SK-N-SH (cell line): Measurements from ENCODE around the gene SPON1. TPM values are rescaled to one million over a fixed set of nuclear protein-coding genes. Genes with fewer than 3 reads are reported as not detected.
"Not testable (repeated sequence)": the region's sequence is repeated elsewhere in the genome, so short reads cannot be mapped to it uniquely, and the experiment has no call there.

Source experiments
- CTCF ChIA-PET: fragments of 300-600, 350-600 bp; formaldehyde crosslinking; extraction: SDS; loops from one replicate; lab custom pipeline; 2021; lab: Yijun Ruan, JAX
- POLR2A ChIA-PET: fragments of 350-600 bp; sonication (Branson Sonifier 250); formaldehyde crosslinking; extraction: SDS; loops from one replicate; lab custom pipeline; 2020; ENCODE audit warnings: antibody characterized with exemption, inconsistent platforms; lab: Yijun Ruan, JAX
- DNase-seq: peaks from one replicate; pipeline ENCODE4 v3.0.0; 2012
- H2AFZ ChIP-seq: fragments of 200-600 bp; sonication (generic); 2 replicates; pipeline ENCODE4 v1.8.1; 2016; ENCODE audit warnings: antibody characterized with exemption, mild to moderate bottlenecking, low read depth
- H3F3A ChIP-seq: fragments of 200-600 bp; sonication (generic); replicated peaks from 2 replicates; pipeline ENCODE3; 2016; ENCODE audit warnings: antibody characterized with exemption, mild to moderate bottlenecking; ENCODE audit not compliant: insufficient read depth
- H3K27ac ChIP-seq, 2 experiments: fragments of 200-500 bp in 1 of 2; fragments of 200-600 bp in 1 of 2; sonication (Bioruptor generic) in 1 of 2; sonication (generic), shearing (Covaris generic) in 1 of 2; 2 replicates each; pipeline versions ENCODE4 v1.5.1 to v1.6.1; 2014 to 2016; ENCODE audit warnings: low read depth in 2 of 2, inconsistent platforms in 1 of 2, low read length in 1 of 2, mild to moderate bottlenecking in 1 of 2, mixed read lengths in 1 of 2
- H3K27me3 ChIP-seq: fragments of 200-600 bp; sonication (generic), shearing (Covaris generic); 2 replicates; pipeline ENCODE4 v1.6.1; 2016; ENCODE audit warnings: mixed run types; ENCODE audit not compliant: insufficient read depth
- H3K36me3 ChIP-seq, 2 experiments: fragments of 200-500 bp in 1 of 2; fragments of 200-600 bp in 1 of 2; sonication (Bioruptor generic) in 1 of 2; sonication (generic) in 1 of 2; replicated peaks in 1 of 2; 2 replicates each; pipeline versions ENCODE3 to v1.5.1; 2014 to 2016; ENCODE audit warnings: low read length in 1 of 2, mild to moderate bottlenecking in 1 of 2; ENCODE audit not compliant: insufficient read depth in 2 of 2, control insufficient read depth in 1 of 2
- H3K4me1 ChIP-seq, 2 experiments: fragments of 200-500 bp in 1 of 2; fragments of 200-600 bp in 1 of 2; sonication (Bioruptor generic) in 1 of 2; sonication (generic), shearing (Covaris generic) in 1 of 2; 2 replicates each; pipeline versions ENCODE4 v1.5.1 to v1.6.1; 2014 to 2016; ENCODE audit warnings: low read depth in 1 of 2, low read length in 1 of 2, mixed run types in 1 of 2; ENCODE audit not compliant: insufficient read depth in 2 of 2, control insufficient read depth in 1 of 2
- H3K4me2 ChIP-seq: fragments of 200-600 bp; sonication (generic), shearing (Covaris generic); 2 replicates; pipeline ENCODE4 v1.6.1; 2017; ENCODE audit warnings: mixed run types
- H3K4me3 ChIP-seq, 2 experiments: fragments of 200-500 bp in 1 of 2; fragments of 200-600 bp in 1 of 2; sonication (Bioruptor generic) in 1 of 2; sonication (generic), shearing (Covaris generic) in 1 of 2; 2 replicates each; pipeline versions ENCODE4 v1.5.1 to v1.8.1; 2014 to 2016; ENCODE audit warnings: low read depth in 2 of 2, inconsistent platforms in 1 of 2, low read length in 1 of 2, mild to moderate bottlenecking in 1 of 2, mixed read lengths in 1 of 2, moderate library complexity in 1 of 2
- H3K79me2 ChIP-seq: fragments of 200-600 bp; sonication (generic); 2 replicates; pipeline ENCODE4 v1.8.1; 2017; ENCODE audit warnings: mild to moderate bottlenecking; ENCODE audit not compliant: insufficient read depth
- H3K9ac ChIP-seq: fragments of 200-600 bp; sonication (generic); 2 replicates; pipeline ENCODE4 v1.6.1; 2017; ENCODE audit warnings: mixed run types
- H3K9me2 ChIP-seq: fragments of 200-600 bp; sonication (generic); 2 replicates; pipeline ENCODE4 v1.6.1; 2017; ENCODE audit warnings: mixed run types
- H3K9me3 ChIP-seq: fragments of 200-600 bp; sonication (generic); 2 replicates; pipeline ENCODE4 v1.6.1; 2017; ENCODE audit warnings: mixed run types, mild to moderate bottlenecking, moderate library complexity
- H4K20me1 ChIP-seq: fragments of 200-600 bp; sonication (generic); 2 replicates; pipeline ENCODE4 v1.6.1; 2017; ENCODE audit warnings: mild to moderate bottlenecking, mixed run types; ENCODE audit not compliant: insufficient read depth
- FOXJ3 ChIP-seq: sonication (generic); formaldehyde crosslinking; IDR thresholded peaks from 2 replicates; pipeline ENCODE4 v1.5.1; 2020; ENCODE audit warnings: mild to moderate bottlenecking, missing genetic modification reagents
- FOXM1 ChIP-seq: IDR thresholded peaks from 2 replicates; pipeline ENCODE4 v1.4.0; 2012; ENCODE audit warnings: low read depth, mild to moderate bottlenecking
- SIN3A ChIP-seq: IDR thresholded peaks from 2 replicates; pipeline ENCODE4 v1.6.1; 2012; ENCODE audit warnings: low read depth, mild to moderate bottlenecking, low read length, moderate library complexity, borderline replicate concordance
- WGBS: methylation state at CpG from one replicate; pipeline ENCODE4 v1.1.6; 2017; ENCODE audit warnings: low lambda C conversion rate; 5-methylcytosine and 5-hydroxymethylcytosine counted together
- polyA plus RNA-seq, 3 experiments: library from polyadenylated mRNA; depleted of rRNA; stranded (reverse); fragments of >200 nt; gene quantifications; 2 replicates each; pipeline ENCODE4 v1.2.3, GENCODE V29; 2012
- TF ChIP-seq, protein P1 (sequence below): IDR thresholded peaks from 2 replicates; pipeline ENCODE4 v1.6.1; 2012; ENCODE audit warnings: mild to moderate bottlenecking, low read depth, low read length, moderate library complexity
- TF ChIP-seq, protein P2 (sequence below): fragments of 150-350 bp; IDR thresholded peaks from 2 replicates; pipeline ENCODE4 v1.6.1; 2016; ENCODE audit warnings: mild to moderate bottlenecking, low read depth, low read length

Gene SPON1
- polyA plus RNA-seq, 1 of the 3 experiments (the other 2 are of a cell fraction): not detected

DNA sequence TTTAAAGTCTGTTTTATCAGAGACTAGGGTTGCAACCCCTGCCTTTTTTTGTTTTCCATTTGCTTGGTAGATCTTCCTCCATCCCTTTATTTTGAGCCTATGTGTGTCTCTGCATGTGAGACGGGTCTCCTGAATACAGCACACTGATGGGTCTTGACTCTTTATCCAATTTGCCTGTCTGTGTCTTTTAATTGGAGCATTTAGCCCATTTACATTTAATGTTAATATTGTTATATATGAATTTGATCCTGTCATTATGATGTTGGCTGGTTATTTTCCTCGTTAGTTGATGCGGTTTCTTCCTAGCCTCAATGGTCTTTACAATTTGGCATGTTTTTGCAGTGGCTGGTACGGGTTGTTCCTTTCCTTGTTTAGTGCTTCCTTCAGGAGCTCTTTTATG is 25.4 kb upstream of the SPON1 start:
- H3K9me2 ChIP-seq, H3K27ac ChIP-seq, H3K4me1 ChIP-seq, H2AFZ ChIP-seq, H3F3A ChIP-seq, DNase-seq, H3K79me2 ChIP-seq, H4K20me1 ChIP-seq, H3K9me3 ChIP-seq, H3K4me2 ChIP-seq, H3K4me3 ChIP-seq, CTCF ChIA-PET, H3K9ac ChIP-seq, H3K36me3 ChIP-seq, H3K27me3 ChIP-seq, POLR2A ChIA-PET: not testable (repeated sequence)
- WGBS: 24% methylated on average over 4 of the region's 4 CpGs

DNA sequence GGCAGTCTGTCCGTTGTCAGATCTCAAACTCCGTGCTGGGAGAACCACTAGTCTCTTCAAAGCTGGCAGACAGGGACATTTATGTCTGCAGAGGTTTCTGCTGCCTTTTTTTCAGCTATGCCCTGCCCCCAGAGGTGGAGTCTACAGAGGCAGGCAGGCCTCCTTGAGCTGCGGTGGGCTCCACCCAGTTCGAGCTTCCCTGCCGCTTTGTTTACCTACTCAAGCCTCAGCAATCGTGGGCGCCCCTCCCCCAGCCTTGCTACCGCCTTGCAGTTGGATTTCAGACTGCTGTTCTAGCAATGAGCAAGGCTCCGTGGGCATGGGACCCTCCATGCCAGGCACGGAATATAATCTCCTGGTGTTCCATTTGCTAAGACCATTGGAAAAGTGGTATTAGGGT is 23.7 kb upstream of the SPON1 start:
- 35% methylated on average over 7 of the region's 10 CpGs for whole genome bisulfite sequencing
- H3F3A ChIP-seq: not testable (repeated sequence)

DNA sequence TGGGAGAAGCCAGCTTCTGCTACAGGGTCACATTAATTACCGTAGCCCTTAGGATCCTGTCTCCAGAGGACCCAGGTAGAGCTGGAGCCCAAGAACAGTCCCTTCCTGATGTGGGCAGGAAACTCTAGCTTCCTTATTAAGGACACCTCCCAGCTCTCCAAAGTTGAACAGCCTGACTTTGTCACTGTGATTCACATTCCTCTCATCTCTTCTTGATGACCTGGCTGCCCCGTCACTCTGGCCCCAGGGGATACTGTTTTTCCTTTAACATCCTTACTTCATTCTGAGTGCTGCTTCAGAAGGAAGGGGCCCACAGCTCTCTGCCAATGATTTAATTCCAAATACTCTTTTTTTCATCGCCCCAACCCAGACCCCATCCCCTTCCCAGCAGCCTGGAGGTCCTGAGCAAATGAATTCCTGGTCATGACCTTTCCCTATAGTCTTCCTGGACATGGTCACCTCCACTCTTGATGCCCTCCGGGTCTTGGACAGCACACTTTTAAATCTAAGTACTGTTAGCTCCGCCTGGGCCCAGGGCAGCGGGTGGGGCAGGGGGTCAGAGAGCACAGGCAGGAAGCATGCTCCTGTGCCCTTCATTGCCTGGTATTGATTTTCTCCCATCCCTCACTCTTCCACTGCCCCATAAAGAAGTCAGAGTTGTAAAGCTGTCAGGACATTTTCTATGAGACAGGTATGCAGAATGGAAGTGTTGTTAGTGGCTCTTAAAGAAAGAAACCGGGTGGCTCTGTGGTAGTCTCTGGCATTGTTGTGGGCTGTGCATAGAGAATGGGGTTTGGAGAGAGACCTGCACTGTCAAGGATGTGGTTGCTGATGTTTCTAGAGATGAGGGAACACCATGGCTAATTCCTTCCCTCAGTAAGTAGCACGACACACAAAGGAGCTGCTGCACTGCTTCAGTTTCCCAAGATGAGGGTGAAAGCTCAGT is 22.3 kb upstream of the SPON1 start:
- 33% methylated on average over 8 of the region's 8 CpGs for WGBS
- no peaks in the 10 kb centered on the region for H3F3A ChIP-seq
- H3K27ac ChIP-seq: no peak overlapping the region
- no peaks in the 10 kb centered on the region for H3K27me3 ChIP-seq
- no peak overlapping the region for H2AFZ ChIP-seq
- DNase-seq: no peak
- no peaks in the 10 kb centered on the region for H3K79me2 ChIP-seq
- H4K20me1 ChIP-seq: no peaks in the 10 kb centered on the region
- TF ChIP-seq, protein P1, sequence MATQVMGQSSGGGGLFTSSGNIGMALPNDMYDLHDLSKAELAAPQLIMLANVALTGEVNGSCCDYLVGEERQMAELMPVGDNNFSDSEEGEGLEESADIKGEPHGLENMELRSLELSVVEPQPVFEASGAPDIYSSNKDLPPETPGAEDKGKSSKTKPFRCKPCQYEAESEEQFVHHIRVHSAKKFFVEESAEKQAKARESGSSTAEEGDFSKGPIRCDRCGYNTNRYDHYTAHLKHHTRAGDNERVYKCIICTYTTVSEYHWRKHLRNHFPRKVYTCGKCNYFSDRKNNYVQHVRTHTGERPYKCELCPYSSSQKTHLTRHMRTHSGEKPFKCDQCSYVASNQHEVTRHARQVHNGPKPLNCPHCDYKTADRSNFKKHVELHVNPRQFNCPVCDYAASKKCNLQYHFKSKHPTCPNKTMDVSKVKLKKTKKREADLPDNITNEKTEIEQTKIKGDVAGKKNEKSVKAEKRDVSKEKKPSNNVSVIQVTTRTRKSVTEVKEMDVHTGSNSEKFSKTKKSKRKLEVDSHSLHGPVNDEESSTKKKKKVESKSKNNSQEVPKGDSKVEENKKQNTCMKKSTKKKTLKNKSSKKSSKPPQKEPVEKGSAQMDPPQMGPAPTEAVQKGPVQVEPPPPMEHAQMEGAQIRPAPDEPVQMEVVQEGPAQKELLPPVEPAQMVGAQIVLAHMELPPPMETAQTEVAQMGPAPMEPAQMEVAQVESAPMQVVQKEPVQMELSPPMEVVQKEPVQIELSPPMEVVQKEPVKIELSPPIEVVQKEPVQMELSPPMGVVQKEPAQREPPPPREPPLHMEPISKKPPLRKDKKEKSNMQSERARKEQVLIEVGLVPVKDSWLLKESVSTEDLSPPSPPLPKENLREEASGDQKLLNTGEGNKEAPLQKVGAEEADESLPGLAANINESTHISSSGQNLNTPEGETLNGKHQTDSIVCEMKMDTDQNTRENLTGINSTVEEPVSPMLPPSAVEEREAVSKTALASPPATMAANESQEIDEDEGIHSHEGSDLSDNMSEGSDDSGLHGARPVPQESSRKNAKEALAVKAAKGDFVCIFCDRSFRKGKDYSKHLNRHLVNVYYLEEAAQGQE: no peak
- TF ChIP-seq FOXM1: no peak
- TF ChIP-seq FOXJ3: no peak
- TF ChIP-seq, protein P2, sequence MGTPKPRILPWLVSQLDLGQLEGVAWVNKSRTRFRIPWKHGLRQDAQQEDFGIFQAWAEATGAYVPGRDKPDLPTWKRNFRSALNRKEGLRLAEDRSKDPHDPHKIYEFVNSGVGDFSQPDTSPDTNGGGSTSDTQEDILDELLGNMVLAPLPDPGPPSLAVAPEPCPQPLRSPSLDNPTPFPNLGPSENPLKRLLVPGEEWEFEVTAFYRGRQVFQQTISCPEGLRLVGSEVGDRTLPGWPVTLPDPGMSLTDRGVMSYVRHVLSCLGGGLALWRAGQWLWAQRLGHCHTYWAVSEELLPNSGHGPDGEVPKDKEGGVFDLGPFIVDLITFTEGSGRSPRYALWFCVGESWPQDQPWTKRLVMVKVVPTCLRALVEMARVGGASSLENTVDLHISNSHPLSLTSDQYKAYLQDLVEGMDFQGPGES: no peak
- TF ChIP-seq SIN3A: no peak
- no peak overlapping the region for H3K4me3 ChIP-seq
- no peak overlapping the region for H3K9ac ChIP-seq
- H3K4me2 ChIP-seq: no peak overlapping the region
- H3K9me3 ChIP-seq: no peaks in the 10 kb centered on the region
- no peaks in the 10 kb centered on the region for H3K9me2 ChIP-seq
- no peaks in the 10 kb centered on the region; a peak in 1 of 4 replicates for H3K4me1 ChIP-seq
- no peaks in the 10 kb centered on the region for H3K36me3 ChIP-seq
- ChIA-PET CTCF (interaction anchor here (0.8 to 1.3 kb wide), 2 partner anchors 21 to 168 kb away, joined by 4 to 6 read pairs; no protein-coding TSS in a partner anchor), POLR2A (no interaction called here)

More for the DNA sequence above, 23.7 kb upstream of the SPON1 start:
- H3K27me3 ChIP-seq, H3K79me2 ChIP-seq, H3K4me2 ChIP-seq, H3K36me3 ChIP-seq, H3K9me2 ChIP-seq, H2AFZ ChIP-seq, H3K9ac ChIP-seq, H3K4me1 ChIP-seq, DNase-seq, H3K27ac ChIP-seq, POLR2A ChIA-PET, H3K4me3 ChIP-seq, CTCF ChIA-PET, H4K20me1 ChIP-seq, H3K9me3 ChIP-seq: not testable (repeated sequence)
